GF-D8 (cell line): ENCODE data around the gene NOVA2.

Experiments used
- DNase-seq: peaks from one replicate; lab custom pipeline; 2025; lab: John Stamatoyannopoulos, UW

NOVA2 gene, protein sequence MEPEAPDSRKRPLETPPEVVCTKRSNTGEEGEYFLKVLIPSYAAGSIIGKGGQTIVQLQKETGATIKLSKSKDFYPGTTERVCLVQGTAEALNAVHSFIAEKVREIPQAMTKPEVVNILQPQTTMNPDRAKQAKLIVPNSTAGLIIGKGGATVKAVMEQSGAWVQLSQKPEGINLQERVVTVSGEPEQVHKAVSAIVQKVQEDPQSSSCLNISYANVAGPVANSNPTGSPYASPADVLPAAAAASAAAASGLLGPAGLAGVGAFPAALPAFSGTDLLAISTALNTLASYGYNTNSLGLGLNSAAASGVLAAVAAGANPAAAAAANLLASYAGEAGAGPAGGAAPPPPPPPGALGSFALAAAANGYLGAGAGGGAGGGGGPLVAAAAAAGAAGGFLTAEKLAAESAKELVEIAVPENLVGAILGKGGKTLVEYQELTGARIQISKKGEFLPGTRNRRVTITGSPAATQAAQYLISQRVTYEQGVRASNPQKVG

DNA sequence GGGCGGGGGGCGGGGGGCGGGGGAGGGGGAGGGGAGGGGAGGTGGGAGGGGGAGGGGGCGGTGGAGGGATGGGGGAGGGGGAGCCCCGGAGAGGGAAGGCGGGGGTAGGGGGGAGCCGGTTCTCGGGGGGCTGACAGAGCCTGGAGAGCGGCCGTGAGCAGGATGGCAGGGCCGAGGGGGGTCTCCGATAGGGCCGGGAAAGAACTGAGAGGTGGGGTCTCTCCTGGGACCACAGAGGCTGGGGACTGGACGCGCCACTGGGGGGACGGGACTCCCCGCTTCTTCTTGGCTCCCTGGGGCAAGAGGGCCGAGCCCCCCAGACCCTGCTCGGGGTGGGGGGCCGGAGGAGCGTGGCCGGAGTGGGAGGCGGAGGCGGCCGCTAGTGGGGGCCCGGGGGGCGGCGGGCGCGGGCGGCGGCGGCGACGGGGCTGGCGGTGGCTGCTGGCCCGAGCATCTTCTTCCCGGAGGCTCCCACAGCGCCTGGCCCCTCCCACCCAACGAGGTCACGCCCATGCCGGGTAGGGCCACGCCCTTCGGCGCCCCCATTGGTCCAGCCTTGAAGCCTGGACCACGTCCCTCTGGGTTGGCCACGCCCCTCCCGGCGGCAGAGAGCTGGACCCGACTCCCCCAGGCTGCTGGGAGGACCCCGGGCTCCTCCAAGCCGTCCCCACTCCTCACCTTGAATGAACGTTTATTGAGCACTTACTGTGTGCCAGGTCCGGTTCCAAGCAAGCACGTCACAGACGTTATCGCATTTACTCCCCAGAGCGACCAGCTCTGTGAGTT lies at the start of gene NOVA2:
Gene NOVA2 (minus strand): TSS at position 313 of the 786 bp plus-strand sequence. CDS start 514 bp downstream, outside the sequence.
- DNase-seq, result no peak

- no peak for DNase-seq
Measured at GRCh38 chr19:46023311-46023779, 49.7 kb upstream of the NOVA2 start.

- DNase-seq, result no peak
Measured at GRCh38 chr19:46022431-46023310, 49.0 kb upstream of the NOVA2 start, which contains the start of gene PGLYRP1. Gene PGLYRP1, minus strand, starts transcription at chr19:46023053. Its CDS starts 32 bp downstream, at chr19:46023021.

- no peak for DNase-seq
Measured at GRCh38 chr19:46022061-46022430, 48.4 kb upstream of the NOVA2 start.

DNA sequence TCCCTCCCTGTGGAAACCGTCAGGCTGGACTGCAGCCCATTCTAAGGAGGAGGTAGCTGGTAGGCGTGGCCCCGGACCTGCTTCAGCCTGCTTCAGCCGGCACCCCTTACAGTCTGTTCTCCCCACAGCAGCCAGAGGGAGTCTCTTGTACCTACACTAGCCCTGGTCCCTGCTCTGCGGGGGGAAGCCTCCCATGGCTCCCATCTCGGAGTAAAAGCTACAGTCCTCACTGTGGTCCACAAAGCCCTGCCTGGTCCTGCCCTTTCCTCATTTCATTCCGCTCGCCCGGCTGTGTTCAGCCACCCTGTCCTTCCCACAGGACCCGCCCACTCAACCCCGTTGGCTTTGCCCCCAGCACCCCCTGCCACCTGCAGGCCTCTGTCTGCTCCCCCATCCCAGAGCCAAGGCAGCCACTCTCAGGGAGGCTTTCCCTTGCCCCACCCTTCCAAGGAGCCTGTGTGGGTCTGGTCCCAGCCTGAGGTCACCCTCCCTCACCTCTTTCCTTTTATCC lies 47.9 kb upstream of the NOVA2 start:
- DNase-seq, result no peak

GRCh38 chr19:46020819-46021125 lies 47.1 kb upstream of the NOVA2 start:
- DNase-seq, result no peak

GRCh38 chr19:46019270-46019669 lies 45.6 kb upstream of the NOVA2 start:
- DNase-seq, result no peak

DNA sequence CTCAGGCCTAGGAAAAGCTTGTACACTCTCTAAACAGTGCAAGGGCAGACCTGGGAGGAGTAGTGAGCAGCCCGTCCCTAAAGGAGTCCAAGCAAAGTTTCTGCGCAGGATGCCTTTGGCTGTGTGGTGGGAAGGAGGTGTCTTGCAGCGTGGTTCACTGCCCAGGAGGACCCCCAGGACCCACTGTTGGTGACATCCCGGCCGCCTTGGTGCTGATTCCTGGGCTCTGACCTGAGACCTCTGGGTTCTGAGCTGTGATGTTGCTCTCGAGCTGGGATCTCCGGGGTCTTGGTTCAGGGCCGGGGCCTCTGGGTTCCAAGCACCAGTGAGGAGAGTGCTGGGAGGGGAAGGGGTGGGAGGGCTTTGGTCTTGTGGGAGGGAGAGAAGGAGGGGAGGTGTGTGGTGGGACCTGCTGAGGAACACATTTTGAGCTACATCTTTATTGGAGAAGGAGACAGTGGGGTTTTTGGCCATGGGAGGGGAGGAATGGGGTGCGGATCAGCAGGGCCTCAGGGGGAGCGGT lies 45.1 kb upstream of the NOVA2 start:
- DNase-seq, result no peak

DNA sequence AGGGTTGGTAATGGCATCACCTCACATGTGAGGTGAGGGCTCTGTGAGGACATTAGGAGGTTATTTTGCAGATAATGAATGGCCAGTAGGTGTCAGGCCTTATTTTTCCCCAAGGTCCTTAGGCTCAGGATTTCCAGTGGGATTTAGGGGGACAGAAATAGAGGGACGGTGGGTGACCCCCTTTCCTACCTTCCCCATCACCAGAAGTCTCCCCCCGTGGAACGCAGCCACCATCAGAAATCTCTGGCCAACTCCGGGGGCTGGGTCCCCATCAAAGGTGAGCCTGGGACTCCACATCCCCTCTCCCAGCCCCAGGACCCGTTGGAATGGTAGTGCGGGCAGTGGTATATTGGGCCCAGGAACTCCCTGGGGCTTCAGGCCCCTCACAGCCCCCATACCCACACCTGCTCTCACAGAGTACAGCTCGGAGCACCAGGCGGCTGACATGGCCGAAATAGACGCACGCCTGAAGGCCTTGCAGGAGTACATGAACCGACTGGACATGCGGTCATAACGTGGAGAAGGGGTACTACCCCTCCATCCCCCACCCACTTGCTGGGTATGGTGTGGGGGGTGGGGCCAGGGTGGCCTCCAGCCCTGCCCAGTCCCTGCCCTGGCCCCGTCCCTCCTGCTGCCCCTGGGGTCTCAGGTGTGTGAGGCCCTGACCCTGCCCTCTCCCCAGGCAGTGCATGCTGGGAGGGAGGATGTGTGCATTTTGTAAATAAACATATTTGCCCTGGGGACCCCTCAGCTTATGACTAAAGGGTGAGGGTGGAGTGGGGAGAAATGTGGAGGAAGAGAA lies 44.4 kb upstream of the NOVA2 start:
- no peak for DNase-seq

- no peak for DNase-seq
Measured at GRCh38 chr19:46017095-46017429, 43.4 kb upstream of the NOVA2 start.

GRCh38 chr19:46016426-46017094 lies 42.9 kb upstream of the NOVA2 start:
- no peak for DNase-seq

- no peak for DNase-seq
Measured at GRCh38 chr19:46015687-46016425, 42.2 kb upstream of the NOVA2 start.

DNA sequence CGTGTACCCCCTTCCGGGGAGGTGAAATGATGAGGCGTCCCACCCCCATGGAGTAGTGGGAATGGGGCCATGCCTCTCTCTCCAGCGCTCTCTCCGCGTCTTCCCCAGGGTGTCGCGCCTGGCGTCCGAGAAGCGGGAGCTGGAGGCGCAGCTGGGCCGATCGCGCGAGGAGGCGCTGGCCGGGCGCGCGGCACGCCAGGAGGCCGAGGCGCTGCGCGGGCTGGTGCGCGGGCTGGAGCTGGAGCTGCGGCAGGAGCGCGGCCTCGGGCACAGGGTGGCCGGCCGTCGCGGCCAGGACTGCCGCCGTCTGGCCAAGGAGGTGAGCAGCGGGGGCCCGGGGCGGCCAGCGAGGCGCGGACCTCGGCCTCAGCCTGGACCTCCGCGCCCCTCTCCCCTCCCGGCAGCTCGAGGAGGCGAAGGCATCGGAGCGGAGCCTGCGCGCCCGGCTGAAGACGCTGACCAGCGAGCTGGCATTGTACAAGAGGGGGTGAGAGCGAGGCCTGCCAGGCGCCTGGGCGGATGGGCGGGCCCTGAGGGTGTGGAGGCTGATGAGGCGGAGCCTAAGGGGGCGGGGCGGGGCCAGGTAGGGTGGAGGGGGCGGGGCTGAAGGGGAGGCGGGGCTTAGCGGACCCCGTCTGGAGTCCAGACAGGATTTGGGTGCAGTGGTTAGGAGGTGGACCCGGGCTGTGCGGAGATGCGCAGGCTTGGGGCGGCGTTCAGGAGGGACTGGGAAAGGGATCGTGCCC lies 41.4 kb upstream of the NOVA2 start:
- DNase-seq, result no peak

DNA sequence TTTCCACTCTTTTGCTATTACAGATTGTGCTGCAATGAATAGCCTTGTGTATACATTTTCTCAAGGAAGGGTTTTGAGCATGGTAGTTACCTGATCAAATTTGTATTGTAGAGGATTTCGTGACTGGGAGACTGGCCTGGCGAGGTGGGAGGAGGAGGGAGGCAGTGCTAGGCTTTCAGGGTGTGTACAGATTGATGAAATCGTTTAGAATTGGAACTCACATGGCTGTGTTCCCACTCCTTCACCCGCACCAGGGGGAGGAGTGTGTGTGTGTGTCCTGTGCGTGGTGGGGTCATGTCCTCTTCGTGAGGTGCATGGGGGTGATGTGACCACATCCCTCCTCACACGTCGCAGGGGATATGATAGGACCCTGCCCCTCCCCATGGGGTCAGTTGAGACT lies 40.9 kb upstream of the NOVA2 start:
- DNase-seq, result no peak

- DNase-seq, result no peak
Measured at GRCh38 chr19:46009530-46010510, 36.2 kb upstream of the NOVA2 start.

GRCh38 chr19:46006411-46006810 lies 32.7 kb upstream of the NOVA2 start:
- no peak for DNase-seq

- no peak for DNase-seq
Measured at GRCh38 chr19:46002678-46003275, 29.1 kb upstream of the NOVA2 start.
